GM18505 (cell line): ENCODE measurements around the gene DPAGT1.
A peak's percentile ranks its signal among the peaks of the same experiment; 100 is the strongest.

ENCODE experiments used
- ATAC-seq: cut with Tn5 transposase; IDR thresholded peaks from one replicate; pipeline ENCODE4 v1.9.1; 2021; ENCODE audit not compliant: unreplicated experiment
- POLR2A ChIP-seq: IDR thresholded peaks from 4 replicates; pipeline ENCODE4 v1.6.1; 2011; ENCODE audit warnings: borderline replicate concordance; ENCODE audit not compliant: insufficient read depth, insufficient read length; ENCODE audit errors: extremely low read depth

The DPAGT1 gene

DNA sequence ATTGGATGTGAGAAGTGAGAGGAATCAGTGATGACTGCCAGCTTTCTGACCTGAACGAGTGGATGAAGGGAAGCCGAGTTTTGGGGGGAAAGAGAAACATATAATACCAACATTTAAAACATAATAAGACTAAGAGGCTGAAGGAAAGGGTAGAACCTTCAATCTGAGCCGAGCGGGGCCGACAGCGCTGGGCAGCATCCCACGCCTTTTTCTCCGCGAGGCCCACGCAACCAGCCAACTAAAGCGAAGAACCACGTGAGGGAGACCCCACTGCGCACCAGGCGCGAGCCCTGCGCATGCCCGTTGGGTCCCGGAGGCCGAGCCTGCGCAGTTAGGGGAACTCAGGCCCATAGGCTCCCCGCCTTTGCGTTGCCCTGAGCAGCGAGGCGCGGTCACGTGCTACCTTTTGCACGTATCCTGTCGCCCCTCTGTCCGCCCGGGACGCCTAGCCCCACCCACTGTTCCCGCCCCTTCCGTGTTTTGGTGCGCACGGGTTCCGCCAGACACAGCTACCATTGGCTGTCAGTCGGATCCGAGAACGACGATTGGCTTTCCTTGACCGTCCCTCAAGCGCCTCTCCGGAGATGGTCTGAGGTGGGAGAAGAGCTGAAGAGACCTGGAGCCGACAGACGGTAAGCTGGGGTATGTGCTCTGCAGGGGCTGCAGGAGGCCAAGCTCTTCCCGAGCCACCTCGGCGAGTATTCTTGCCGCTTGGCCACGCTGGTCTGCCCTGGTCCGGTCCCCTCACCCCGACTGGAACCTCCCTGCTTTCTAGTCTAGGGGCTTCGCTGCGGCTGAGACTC, 19.6 kb upstream of the DPAGT1 start, which contains the start of gene HINFP:
Gene HINFP (plus strand): TSS at position 573 of the 803 bp plus-strand sequence. CDS start 5,365 bp downstream, outside the sequence.
- TF ChIP-seq POLR2A = peak; percentile 78
- peak; percentile 95 for ATAC-seq

GRCh38 chr11:119120639-119121007, 19.0 kb upstream of the DPAGT1 start:
- ATAC-seq = no peak
- TF ChIP-seq POLR2A = no peak

- TF ChIP-seq POLR2A = no peak
- ATAC-seq = no peak
Measured at GRCh38 chr11:119118946-119119345, 17.3 kb upstream of the DPAGT1 start.

GRCh38 chr11:119118227-119118626, 16.6 kb upstream of the DPAGT1 start:
- no peak for TF ChIP-seq POLR2A
- ATAC-seq = no peak

GRCh38 chr11:119117004-119117706, 15.5 kb upstream of the DPAGT1 start:
- ATAC-seq = no peak
- TF ChIP-seq POLR2A = no peak

DNA sequence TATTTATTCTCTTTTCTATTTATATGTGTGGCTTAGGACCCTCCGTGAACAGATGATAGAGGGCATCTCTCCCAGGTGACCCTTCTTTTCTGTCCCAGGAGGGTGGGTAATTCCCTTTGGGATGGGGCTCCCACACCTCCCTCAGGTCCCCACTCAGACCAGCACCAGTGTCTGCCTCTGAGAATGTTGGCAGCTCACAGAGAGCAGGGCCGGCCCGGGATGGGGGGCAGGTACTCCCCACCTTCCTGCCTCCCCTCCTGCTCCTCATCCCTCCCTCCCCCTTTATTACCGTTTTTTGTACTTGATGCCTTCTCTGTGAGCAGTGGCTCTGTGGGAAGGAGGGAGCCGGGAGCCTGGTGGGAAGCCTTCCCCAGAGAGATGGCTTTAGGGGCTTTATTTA, 14.9 kb upstream of the DPAGT1 start:
- TF ChIP-seq POLR2A = no peak
- ATAC-seq = no peak

- TF ChIP-seq POLR2A = no peak
- ATAC-seq = no peak
Measured at GRCh38 chr11:119116235-119116594, 14.6 kb upstream of the DPAGT1 start.

DNA sequence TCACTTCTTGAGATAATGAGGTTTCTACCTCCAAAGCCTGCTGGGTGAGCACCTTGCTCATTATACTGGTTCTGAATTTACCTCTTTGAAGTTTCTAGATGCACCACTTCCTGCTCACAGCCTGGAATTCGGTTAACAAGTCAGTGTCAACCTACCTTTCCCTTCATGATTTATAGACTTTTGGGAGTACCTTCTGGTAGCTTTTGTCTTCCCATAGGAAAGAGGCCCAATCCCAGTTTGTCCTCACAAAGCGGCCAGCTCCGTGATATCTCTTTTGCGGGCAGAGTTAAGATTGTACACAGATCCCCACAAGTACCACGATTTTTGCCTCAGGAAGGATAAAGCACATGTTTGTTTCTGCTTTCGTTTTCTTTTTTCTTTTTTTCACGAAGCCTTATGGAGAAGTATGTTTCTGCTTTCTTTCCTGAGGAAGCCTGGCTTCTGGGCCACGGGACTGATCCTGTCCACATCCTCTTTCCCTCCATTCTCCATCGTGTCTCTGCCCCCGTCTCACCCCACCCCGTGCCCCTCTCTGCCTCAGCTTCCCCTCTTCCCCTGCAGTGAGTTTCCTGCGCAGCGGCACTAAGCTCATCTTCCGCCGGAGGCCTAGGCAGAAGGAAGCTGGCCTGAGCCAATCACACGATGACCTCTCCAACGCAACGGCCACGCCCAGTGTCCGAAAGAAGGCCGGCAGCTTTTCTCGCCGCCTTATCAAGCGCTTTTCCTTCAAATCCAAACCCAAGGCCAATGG, 14.0 kb upstream of the DPAGT1 start:
- no peak for ATAC-seq
- TF ChIP-seq POLR2A = no peak

DNA sequence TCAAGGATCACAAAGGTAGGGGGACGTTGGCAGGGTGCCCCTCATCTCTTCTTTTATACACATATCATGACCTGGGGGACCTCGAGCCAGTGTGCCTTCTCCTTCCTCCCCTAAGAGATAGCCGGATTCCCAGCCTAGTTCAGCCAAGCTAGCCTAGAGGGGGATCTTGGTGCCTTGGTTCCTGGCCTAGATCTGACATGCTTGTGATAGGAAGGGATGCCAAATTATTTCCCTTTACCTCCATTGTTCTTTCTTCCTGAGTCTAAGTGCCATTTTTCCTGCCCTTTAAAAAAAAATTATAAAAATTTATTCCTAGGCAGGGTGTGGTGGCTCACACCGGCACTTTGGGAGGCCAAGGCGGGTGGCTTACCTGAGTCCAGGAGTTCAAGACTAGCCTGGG, 12.7 kb upstream of the DPAGT1 start:
- TF ChIP-seq POLR2A = no peak
- ATAC-seq = no peak

DNA sequence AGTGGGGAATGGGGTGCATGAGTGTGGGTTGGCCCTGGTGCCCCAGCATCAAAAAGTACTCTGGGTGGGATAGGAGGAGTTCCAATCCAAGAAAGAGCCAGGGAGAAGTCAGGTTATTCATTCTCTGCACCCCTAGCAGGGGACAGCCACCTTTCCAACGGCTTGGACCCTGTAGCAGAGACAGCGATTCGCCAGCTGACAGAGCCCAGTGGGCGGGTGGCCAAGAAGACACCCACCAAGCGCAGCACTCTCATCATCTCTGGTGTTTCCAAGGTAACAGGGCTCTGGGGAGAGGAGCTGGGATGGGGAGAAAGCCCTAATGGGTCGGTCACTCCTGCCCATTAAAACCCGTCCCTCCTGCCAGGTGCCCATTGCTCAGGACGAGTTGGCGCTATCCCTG, 12.1 kb upstream of the DPAGT1 start:
- no peak for TF ChIP-seq POLR2A
- no peak for ATAC-seq

GRCh38 chr11:119112314-119113020, 10.8 kb upstream of the DPAGT1 start:
- ATAC-seq = no peak
- no peak for TF ChIP-seq POLR2A

GRCh38 chr11:119111361-119111925, 9.8 kb upstream of the DPAGT1 start:
- TF ChIP-seq POLR2A = no peak
- ATAC-seq = no peak

DNA sequence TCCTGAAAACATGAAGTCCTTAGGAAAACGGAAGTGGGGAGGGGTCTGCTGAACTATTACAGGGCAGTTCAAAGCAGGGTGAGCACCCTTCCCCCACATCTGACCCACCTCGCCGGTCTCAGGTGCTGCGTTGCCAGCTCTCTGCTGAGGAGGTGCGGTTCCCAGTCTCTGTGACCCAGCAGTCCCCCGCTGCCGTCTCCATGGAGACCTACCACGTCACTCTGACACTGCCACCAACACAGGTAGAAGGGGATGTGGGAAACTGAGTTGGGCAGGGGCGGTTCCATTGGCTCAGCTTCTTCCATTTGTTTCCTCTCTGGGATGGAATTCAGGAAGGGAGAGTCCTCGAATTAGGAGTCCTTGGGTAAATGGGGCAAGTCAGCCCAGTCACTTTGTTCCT, 8.8 kb upstream of the DPAGT1 start:
- ATAC-seq = no peak
- TF ChIP-seq POLR2A = no peak
